NCI-H446 (cell line): ENCODE data around the gene DPP6.

Experiments
- DNase-seq, 2 experiments: peaks; one replicate each; lab custom pipeline; 2025; lab: John Stamatoyannopoulos, UW

Gene DPP6

DNA sequence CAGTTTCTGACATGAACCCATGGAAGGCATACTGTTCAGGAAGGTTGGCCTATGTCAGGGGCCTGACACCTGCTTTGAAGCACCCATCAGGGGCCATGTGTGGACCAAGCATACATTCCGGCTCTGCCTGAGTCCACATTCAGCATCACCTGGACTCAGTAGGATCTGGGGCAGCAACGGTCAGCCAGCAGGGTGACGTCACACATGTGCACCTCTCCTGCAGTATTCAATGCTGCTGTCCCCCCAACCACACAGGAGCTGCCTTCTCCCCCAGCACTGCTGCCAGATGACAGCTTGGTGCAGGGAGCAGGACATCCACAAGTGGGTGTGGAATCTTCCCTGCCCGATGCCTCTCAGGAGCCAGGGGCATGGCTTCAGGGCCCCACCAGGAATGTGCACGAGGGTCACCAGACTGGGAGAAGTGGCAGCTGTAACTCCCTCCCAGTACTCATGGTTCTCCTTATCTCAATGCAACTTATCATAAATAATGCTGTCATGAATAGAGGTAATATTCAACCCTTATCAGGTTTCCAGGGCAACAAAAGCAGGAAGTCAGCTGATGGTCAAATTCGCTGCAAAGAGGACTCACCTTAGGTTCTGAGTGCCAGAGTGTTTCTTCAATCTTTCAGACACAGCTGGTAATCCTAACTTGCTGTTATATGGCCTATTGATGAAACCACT lies 657.8 kb downstream of the DPP6 start:
- no peak for DNase-seq

DNA sequence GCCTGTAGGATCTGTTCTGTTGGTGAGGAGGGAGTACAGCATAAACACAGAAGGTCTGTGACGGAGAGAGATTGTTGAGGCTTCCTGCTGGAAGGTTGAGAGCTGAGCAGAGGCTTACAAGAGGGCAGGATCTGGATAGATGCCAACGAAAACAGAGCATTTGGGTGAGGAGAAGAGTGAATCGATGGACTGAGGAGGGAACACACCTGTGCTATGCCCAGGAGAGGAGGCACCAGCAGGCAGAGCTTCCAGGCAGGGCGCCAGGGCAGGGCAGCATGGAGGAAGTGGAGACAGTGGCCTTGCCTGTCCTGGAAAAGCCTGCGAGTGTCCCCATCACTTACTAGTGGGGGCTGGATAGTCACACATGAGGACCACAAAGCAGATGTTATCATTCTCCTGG lies 667.8 kb downstream of the DPP6 start:
- DNase-seq, result no peak

DNA sequence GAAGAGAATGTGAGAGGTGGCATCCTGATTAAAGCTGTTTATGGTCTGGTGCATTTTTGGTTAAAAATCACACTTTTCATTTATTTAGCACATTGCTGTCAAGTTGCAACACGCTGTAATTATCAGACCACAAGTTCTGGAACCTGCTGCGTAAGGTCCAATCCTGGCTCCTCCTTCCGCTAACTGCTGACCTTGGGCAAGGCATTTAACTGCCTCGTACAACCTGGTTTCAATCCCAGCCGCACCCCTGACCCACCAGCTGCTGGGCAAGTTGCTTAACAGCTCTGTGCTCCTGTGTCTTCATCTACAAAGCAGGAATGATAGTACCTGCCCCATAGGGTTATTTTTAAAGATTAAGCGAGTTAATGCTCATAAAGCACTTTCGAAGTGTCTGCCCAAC lies 668.9 kb downstream of the DPP6 start:
- DNase-seq, result no peak

DNA sequence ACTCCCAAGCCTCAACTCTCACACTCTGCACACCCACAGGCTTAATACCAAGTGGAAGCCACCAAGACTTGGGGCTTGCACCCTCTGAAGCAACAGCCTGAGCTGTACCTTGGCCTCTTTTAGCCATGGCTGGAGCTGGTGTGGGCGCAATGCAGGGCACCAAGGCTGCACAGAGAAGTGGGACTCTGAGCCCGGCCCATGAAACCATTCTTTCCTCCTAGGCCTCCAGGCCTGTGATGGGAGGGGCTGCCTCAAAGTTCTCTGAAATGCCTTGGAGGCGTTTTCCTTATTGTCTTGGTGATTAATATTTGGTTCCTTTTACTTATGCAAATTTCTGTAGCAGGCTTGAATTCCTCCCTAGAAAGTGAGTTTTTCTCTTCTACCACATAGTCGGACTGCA lies 674.2 kb downstream of the DPP6 start:
- no peak for DNase-seq

GRCh38 chr7:154729056-154729455 lies 676.9 kb downstream of the DPP6 start:
- no peak for DNase-seq

- DNase-seq, result no peak
Measured at GRCh38 chr7:154735766-154736165, 683.6 kb downstream of the DPP6 start.

DNA sequence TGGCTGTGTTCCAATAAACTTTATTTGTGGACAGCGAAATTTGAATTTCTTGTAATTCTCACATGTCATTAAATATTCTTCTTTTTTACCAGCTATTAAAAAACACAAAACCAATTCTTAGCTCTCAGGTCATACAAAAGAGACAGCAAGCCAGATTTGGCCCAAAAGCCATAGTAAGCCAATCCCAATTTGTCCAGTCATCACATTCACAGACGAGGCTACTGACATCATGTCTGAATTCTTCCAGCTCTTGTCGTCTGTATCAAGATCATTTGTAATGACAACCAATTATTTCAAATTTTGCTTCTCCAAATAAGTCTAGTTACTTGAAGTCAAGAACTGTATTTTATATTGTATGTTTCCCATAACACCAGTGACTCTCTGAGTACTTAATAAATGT lies 684.2 kb downstream of the DPP6 start:
- DNase-seq, result no peak

DNA sequence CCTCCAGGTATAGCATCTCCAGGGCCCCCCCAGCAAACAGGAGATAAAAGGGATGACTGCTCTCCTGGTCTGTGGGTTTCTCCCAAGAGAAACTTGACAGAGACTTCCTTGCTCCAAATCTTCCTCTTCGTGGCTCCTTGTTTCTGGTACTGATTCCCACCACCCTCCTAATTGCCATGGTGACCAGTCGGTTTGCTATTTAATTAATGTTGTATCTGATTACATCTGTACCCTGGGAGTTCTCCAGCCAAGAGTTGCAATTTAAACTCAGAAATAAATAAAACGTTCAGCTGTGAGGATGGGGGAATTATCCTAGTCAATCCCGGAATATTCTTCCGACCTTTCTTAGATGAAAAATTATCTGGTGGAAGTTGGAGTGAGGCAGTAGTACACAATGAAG lies 686.0 kb downstream of the DPP6 start:
- DNase-seq, result no peak

- no peak for DNase-seq
Measured at GRCh38 chr7:154741131-154741530, 688.9 kb downstream of the DPP6 start.

DNA sequence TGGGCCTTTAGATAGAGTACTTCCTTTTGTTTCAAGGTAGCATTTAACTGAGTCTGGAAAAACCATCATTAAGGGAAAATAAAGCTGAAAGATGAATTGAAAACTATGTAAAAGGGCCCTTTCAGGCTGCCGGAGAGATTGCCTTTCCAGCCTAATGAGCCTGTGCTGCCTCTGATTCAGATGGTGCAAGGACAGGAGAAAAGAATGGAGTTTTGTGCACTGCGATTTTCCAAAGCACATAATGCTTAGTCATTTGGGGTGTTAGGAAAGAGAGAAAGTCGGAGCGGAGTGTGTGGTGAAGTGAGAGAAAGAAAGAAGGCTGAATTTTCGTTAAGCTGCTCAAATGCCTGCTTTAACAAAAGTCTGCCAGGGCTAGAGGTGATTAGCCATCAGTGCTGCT lies 691.0 kb downstream of the DPP6 start:
- DNase-seq, result no peak

DNA sequence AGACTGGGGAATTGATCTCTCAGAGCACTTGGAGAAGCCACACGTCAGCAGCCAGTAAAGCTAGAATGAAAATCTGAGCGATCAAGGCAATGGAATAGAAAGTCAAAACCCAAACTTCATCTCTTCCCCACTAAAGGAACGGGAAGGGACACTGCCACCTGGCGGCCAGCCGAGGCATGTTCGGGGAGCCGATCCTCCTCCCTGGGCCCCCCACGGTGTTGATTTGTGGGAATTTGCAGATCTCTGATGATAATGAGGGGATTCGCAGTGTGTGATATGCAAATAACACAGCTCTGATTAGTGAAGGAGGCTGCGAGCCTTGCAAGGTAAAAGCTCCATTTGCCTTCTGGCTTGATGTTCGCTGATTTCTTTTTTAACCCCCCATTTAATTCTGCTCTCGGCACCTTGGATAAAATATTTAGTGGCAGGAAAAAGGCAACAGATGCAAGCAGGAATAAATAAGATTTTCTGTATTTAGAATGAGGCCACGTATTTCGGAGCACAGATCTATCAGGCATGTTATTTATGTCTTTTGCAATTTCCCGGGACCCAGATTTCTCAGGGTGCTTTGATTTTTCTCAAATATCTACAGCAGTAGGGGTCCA lies 692.2 kb downstream of the DPP6 start:
- peak in 1 of 2 experiments; percentile 23 for DNase-seq

DNA sequence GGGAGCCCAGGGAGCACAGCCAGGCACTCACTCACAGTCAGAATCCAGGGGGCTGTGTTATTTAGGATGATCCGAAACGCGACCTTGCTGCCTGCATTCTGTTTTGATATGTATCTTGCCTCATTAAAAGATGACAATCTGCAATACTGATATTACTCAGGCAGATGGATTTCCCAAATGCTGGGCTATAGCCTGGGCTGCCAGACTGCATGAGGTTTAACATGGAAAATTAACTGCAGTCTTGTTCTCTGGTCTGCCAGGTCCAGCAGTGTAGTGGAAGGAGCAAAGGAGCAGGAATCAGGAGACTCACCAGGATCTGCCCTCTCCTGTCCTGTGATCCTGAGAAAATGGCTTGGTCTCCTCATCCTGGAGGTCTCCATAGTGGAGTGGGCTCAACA lies 692.7 kb downstream of the DPP6 start:
- no peak for DNase-seq

- no peak for DNase-seq
Measured at GRCh38 chr7:154746571-154747360, 694.6 kb downstream of the DPP6 start.

GRCh38 chr7:154748089-154748786 lies 696.0 kb downstream of the DPP6 start:
- no peak for DNase-seq

DNA sequence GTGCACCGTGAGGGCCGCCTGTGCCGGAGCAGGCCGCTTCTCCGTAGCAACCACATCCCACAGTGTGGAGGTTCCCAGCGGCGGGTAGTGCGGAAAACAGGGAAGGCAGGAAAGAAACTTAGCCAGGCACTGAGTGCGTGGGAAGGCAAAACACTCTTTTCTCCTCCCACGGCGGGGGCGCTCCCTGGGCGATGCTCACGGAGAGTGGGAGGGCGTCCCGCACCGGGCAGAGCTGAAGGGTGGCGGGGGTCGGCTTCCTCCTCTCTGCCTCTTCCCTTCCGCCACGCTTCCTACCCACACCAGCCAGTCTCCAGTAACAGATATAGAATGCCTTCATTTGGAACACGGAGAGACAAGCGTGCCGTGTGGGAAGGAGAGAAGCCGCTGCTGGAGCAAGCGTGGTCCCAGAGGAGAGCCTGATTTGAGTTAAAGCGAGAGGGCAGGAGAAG lies 698.2 kb downstream of the DPP6 start:
- DNase-seq, result no peak

DNA sequence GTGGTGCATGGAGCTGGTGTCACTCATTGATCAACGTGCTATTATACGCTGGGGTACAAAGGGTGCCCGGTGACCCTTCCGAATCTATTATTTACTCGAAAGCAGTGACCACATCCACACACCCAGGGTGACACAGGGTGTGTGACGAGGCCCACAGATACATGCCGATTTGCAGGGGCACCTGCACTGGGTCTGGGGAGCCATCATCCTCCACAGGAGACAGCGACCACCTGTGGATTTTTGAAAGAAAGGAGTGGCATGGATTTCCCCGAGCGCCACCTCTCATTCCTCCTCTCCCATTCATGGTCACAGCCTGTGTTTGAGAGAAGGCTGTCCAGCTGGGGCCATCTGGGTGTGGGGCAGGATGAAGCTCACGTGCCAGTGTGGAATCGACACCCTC lies 701.0 kb downstream of the DPP6 start:
- DNase-seq, result no peak

GRCh38 chr7:154757756-154758155 lies 705.6 kb downstream of the DPP6 start:
- no peak for DNase-seq

- DNase-seq, result no peak
Measured at GRCh38 chr7:154759989-154760388, 707.8 kb downstream of the DPP6 start.

DNA sequence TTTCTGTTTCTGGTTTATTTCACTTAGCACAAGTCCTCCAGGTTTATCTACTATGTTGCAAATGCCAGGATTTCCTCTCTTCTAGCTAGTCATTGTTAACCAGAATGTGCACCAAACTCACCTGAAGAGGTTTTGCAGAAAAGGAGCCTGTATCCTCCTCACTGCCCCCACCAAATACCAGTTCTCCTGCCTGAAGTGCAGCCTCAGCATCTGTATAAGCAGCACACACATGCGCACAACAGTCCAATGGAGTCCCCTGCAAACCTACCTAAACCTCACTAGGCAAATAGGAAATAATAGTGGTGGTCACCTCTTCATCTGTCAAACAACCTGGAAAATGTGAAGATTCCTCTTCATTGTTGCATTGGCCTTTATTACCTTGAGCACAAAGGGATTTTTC lies 712.9 kb downstream of the DPP6 start:
- no peak for DNase-seq

DNA sequence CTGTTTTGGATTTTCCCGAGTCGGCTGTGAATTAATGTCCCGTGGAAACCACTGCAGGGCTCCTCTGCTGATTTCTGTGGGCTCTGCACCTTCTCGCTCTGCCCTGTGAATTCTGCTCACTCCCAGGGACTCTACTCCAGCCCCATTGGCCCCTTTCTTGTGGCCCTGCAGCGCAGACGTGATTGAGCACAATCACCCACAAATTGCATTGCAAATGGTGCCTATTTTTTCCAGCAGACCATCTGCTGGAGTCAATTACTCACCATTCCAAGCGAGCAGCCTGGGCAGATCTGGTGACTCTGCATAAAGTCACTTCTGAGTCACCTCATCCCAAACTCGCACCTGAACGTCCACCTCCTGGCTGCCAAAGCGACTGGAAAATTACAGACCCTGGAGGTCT lies 714.9 kb downstream of the DPP6 start:
- DNase-seq, result no peak

- no peak for DNase-seq
Measured at GRCh38 chr7:154767821-154768415, 715.7 kb downstream of the DPP6 start.

- no peak for DNase-seq
Measured at GRCh38 chr7:154769001-154769400, 716.8 kb downstream of the DPP6 start.
